Glomerular visceral epithelial cell (primary cell): ENCODE data around the gene FBP1.
"Not testable (repeated sequence)": the region's sequence is repeated elsewhere in the genome, so short reads cannot be mapped to it uniquely, and the experiment has no call there.

Experiments
- DNase-seq: peaks from one replicate; pipeline ENCODE4 v3.0.0-alpha.2; 2016; ENCODE audit errors: extremely low spot score

The FBP1 gene

DNA sequence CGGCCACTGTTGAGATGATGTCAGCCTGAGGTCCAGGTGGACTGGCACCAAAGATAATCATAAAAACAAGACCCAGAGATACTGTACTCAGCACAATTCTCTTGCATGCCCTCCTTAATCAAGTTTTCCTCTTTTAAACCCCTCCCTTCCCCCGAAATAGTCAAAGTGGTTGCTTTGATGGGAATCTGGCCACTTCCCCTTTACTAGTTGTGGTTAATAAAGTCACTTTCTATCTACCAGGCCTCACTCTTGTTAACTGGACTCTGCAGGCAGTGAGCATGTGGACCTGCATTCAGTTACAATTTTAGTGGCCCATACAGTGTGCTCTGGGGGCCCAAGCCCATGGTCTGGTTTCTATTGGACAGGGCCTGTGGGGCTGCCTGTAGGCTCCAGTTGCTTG is 63.2 kb downstream of the FBP1 start:
- DNase-seq = no peak

DNA sequence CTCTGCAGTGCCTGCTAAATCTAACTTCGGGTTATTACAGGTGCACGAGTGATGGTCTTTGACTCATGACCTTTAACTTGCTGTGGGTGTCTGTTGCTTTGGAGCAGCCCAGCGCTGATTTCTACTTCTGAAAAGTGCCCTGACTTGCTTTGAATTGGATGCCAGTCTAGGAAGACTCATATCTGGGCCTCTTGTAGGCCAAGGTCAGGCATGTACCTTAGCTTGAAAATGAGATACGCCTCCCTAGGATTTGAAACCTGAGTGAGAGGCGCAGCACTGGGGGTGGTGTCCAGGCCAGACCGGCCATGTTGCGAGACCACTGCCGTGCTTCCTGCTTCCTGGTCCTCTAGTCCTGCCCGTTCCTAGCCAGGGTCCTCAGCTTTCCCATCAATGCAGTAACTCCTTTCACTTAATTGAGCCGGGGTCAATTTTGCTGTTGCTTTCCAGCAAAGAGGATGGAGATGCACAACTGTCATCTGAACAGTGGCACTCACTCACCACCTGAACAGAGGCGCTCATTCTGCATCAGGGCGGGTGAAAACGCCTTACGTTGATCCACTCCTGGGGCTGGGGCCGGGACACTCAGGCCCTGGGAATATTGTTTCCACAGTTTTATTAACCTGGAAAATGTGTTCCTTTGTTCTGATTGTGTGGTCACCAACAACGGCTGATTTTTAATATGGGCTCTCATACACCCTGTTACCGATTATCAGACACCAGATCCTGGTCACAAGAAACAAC is 70.2 kb downstream of the FBP1 start:
- no peak for DNase-seq

DNA sequence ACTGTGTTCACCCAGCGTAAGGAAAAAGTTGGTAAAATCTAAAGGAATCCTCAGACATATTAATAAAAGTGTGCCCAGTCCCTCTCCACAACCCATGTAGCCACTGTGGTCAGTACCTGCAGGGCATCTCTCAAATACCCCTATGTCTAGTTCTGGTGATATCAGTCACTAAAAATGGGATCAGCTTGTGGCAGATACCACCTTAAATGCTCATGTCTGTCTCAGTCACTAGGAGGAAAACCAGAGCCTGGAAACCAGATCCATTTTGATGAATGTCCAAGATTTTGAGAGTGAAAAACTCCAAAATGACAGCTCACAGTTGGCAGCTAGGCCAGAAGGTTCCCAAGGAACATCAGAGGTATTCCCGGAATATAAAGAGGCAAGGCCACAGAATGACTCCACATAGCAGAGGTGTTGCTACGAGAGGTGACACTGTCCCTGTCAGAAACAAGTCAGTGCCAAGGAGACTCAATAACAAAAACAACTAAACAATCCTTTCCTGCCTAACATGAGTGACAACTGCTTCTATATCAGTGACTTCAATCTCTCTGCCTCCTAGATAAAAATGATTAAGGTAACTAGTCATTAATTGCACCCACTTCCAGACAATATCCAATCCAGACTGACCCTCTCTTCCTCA is 70.9 kb downstream of the FBP1 start:
- no peak for DNase-seq

DNA sequence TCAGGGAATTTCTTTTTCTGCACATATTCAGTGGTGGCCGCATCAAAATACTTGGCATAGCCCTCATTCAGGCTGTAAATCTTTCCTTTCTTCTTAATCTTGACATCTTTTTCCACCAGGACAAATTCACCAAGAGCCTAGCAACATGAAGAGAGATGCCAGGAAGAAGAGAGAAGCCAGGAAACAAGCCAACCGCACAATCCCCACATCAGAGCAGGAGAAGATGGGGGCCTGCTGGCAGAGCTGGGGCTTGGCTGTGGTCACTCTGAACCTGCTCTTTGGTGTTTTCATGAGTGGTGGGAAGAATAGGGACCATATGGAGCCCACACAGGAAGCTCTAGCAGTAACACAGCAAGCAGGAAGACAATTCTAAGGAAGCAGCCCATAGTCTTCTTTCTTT is 72.0 kb downstream of the FBP1 start:
- no peak for DNase-seq

DNA sequence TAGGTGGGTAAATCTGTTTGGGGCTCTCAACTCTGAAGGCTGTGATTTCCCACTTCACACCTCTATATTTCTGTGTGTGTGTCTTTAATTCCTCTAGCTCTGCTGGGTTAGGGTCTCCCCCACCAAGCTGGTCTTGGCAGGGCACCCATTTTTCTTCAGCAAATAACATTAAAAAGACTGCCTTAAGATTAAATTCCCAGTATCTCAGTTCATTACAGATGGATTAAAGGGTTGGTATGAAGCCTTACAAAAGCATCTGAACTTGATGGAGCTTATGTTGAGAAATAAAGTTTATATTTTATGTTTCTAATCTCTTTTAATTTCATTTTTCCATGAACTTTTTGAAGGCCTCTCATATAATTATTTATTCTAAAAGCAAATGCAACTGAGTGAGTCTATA is 72.8 kb downstream of the FBP1 start:
- DNase-seq = no peak

DNA sequence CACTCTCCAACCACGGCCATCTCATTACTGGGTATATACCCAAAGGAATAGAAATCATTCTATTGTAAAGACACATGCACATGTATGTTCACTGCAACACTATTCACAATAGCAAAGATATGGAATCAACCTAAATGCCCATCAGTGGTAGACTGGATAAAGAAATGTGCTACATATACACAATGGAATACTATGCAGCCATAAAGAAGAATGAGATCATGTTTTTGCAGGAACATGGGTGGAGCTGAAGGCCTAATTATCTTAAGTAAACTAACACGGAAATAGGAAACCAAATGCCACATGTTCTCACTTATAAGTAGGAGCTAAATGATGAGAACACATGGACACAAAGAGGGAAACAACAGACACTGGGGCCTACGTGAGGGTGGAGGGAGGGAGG is 75.0 kb downstream of the FBP1 start:
- not testable (repeated sequence) for DNase-seq

DNA sequence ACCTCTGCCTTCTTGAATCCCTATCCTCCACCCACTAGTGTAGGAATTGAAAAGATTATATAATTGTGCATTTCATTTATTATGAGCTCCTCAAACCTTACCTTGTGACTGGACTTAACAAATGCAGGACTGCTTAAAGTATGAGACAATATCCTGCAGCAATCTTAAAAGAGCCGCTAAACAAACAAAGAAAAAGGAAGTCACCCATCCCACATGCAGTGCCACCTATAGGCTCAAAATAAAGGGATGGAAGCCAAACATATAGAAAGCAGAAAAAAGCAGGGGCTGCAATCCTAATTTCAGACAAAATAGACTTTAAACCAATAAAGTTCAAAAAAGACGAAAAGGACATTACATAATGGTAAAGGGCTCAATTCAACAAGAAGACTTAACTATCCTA is 75.8 kb downstream of the FBP1 start:
- DNase-seq = no peak

DNA sequence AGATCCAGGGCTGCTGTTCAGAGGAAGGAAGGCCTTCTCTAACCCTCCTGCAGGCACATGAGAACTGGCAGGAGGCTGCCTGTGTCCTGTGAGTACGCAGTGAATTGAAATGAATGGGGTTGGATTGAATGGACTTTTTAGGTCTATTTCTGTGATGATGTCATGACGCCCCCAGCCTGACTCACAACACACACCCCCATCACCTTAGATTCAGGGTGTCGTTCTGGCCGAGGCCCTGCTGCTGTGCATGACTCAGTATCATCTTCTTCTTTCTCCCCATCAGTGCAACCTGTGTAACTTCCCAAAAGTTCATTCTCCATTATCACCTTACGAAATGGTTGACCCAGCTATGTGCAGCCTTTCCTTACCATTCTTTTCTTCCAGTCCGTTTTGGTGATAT is 79.1 kb downstream of the FBP1 start:
- no peak for DNase-seq

DNA sequence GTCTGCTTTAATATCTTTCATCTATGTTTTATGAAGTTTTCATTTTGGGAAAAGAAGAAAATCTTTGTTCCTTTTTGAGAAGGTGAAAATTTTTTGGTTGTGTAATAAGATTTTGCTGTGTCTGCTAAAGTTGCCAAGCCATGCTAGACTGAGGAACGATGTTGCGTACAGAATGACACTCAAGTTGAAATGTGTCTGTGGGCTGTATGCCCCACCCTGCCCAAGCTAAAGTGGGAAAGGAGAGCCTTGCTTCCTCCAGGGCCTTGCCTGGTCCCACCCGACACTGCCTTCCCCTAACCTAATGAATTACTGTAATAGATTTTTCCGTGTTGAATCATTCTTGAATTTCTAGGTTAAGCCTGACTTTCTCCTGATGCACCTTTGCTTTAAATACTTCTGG is 81.9 kb downstream of the FBP1 start:
- no peak for DNase-seq

DNA sequence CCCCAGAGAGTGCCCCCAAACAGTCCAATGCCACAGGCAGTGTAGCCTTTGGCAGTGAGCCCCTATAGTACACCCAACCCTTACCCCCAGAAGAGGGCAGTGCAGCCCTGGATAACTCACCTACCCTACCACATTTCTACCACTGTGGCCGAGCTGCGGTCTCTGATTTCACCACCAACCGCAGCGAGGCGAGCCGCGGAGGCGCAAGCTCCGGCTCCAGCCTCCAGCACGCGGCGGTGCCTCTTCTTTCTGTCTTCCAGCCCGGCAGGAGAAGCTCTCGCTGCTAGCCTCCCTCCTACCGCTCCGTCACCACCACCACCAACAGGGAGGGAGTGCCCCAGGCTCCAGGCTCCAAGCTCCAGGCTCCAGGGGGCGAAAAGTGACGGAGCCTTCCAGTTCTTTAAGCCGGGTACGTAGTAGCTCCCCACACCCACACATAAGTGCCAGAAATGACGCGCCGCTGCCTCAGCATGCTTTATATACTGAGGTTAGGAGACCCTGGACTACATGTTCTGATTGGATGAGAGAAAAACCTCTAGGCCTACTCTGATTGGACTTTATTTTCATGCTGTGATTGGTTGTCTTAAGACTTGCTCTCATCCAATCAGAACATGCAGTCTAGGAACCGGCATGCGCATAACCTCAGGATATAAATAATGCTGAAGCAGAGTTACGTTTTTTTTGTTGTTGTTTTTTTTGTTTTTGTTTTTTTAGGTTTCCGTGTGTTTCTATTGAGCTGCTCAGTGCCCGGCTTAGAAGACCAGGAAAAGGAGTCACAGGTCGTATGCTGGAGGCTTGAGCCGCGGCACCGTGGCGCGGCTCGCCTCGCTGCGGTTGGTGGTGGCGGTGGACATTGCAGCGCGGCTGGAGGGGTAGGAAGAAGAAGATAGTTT is 84.6 kb downstream of the FBP1 start, which contains the start of gene PCAT7:
PCAT7 (plus strand) TSS at position 645 of the 893 bp plus-strand sequence.
- DNase-seq = peak; percentile 85

DNA sequence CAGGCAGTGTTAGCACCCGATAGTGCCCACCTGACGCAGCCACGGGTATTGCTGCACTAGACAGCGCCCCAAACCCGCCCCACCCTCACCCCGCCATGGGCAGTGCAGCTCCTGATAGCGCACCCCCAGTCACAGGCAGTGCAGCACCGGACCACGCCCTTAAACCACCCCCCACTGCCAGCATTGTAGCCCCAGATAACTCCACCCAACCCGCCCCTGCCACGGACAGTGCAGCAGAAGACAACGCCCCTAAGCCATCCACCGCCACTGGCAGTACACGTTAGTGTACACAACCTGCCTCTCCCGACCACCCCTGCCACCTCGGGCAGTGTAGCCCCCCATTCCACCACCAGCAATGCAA is 85.3 kb downstream of the FBP1 start:
- DNase-seq = no peak
